Mammary epithelial cell (primary cell): ENCODE results near the gene KCNN2.

ENCODE experiments used
- CTCF ChIP-seq, 2 donors: IDR thresholded peaks in 1 of 2; conservative IDR thresholded peaks in 1 of 2; 2 replicates each; pipeline ENCODE4 v1.5.1; 2011 to 2012; ENCODE audit warnings: inconsistent platforms in 2 of 2, low read length in 2 of 2, mild to moderate bottlenecking in 2 of 2, control low read depth in 1 of 2, low read depth in 1 of 2; ENCODE audit not compliant: insufficient read depth in 1 of 2; ENCODE audit errors: extremely low read depth in 1 of 2
- EZH2 ChIP-seq: IDR thresholded peaks from 2 replicates; pipeline ENCODE4 v1.6.1; 2012; ENCODE audit warnings: low read length, inconsistent platforms, borderline replicate concordance

- TF ChIP-seq CTCF (conservative IDR thresholded peaks at IDR 0.05 in 1 of 2, IDR thresholded peaks at IDR 0.05 in 1 of 2; ENCODE audit: extremely low read depth in 1 of 2, insufficient read depth in 1 of 2, low read depth in 1 of 2, low read length in 2 of 2): no peak
- no peak for TF ChIP-seq EZH2
These were observed 49.2 kb upstream of the KCNN2 start for GRCh38 chr5:114312658-114313057.
